CD4-positive, alpha-beta T cell treated with Interleukin-1 beta for 1 hour (primary cell): ENCODE results near the gene CCDC169.
"Not testable (repeated sequence)": the region's sequence is repeated elsewhere in the genome, so short reads cannot be mapped to it uniquely, and the experiment has no call there.

Experiments
- DNase-seq, 2 donors: peaks; one replicate each; pipeline ENCODE4 v3.0.0-alpha.2; 2020 to 2022

Gene CCDC169

GRCh38 chr13:36313047-36313969, 15.7 kb upstream of the CCDC169 start:
- no peak for DNase-seq

GRCh38 chr13:36310417-36311108, 12.9 kb upstream of the CCDC169 start:
- DNase-seq = no peak

- no peak for DNase-seq
Observed at GRCh38 chr13:36302289-36302688, 4.7 kb upstream of the CCDC169 start.

- DNase-seq = not testable (repeated sequence)
Observed at GRCh38 chr13:36299469-36299868, 1.9 kb upstream of the CCDC169 start.

- no peak for DNase-seq
Observed at GRCh38 chr13:36298535-36299068, 988 bp upstream of the CCDC169 start.

- DNase-seq = no peak
Observed at GRCh38 chr13:36294096-36294495, 3.5 kb downstream of the CCDC169 start.

GRCh38 chr13:36293497-36293896, 4.1 kb downstream of the CCDC169 start:
- DNase-seq = no peak

GRCh38 chr13:36288794-36289391, 8.7 kb downstream of the CCDC169 start:
- DNase-seq = no peak

GRCh38 chr13:36286006-36286405, 11.6 kb downstream of the CCDC169 start:
- DNase-seq = no peak

GRCh38 chr13:36282821-36283432, 14.7 kb downstream of the CCDC169 start:
- DNase-seq = peak in 1 of 2 donors; percentile 6

- peak in 1 of 2 donors; percentile 5 for DNase-seq
Observed at GRCh38 chr13:36275190-36276002, 22.2 kb downstream of the CCDC169 start.

- no peak for DNase-seq
Observed at GRCh38 chr13:36273431-36273830, 24.2 kb downstream of the CCDC169 start.

- DNase-seq = no peak
Observed at GRCh38 chr13:36261976-36262375, 35.6 kb downstream of the CCDC169 start.

- no peak for DNase-seq
Observed at GRCh38 chr13:36261011-36261410, 36.6 kb downstream of the CCDC169 start.

GRCh38 chr13:36259361-36260137, 38.1 kb downstream of the CCDC169 start:
- no peak for DNase-seq

- DNase-seq = no peak
Observed at GRCh38 chr13:36258831-36259230, 38.8 kb downstream of the CCDC169 start.

GRCh38 chr13:36251526-36251925, 46.1 kb downstream of the CCDC169 start:
- DNase-seq = no peak

- DNase-seq = no peak
Observed at GRCh38 chr13:36251017-36251416, 46.6 kb downstream of the CCDC169 start.

- no peak for DNase-seq
Observed at GRCh38 chr13:36248700-36249099, 48.9 kb downstream of the CCDC169 start.

- DNase-seq = no peak
Observed at GRCh38 chr13:36244990-36245389, 52.6 kb downstream of the CCDC169 start.

- no peak for DNase-seq
Observed at GRCh38 chr13:36244073-36244472, 53.5 kb downstream of the CCDC169 start.
